Erythroblast (primary cell): ENCODE results near the gene SEMA7A.

Experiments
- GATA1 ChIP-seq: IDR thresholded peaks from 2 replicates; pipeline ENCODE4 v1.6.1; 2011; ENCODE audit warnings: low read depth, mild to moderate bottlenecking, control low read depth, low read length, moderate library complexity
- POLR2A ChIP-seq: IDR thresholded peaks from 2 replicates; pipeline ENCODE4 v1.6.1; 2011; ENCODE audit warnings: mild to moderate bottlenecking, low read length

- TF ChIP-seq POLR2A, result no peak
- no peak for TF ChIP-seq GATA1
These were observed 27.2 kb downstream of the SEMA7A start for GRCh38 chr15:74406517-74406916.
